Liver (tissue), 3 donors: ENCODE data around the gene TRO.

Experiments
- EGR1 ChIP-seq, 2 donors: IDR thresholded peaks; 2 replicates each; pipeline ENCODE4 v1.6.1; 2016 to 2018; ENCODE audit warnings: antibody characterized with exemption in 2 of 2, low read depth in 2 of 2
- HNF4G ChIP-seq: IDR thresholded peaks from 2 replicates; pipeline ENCODE4 v1.6.1; 2016; ENCODE audit warnings: antibody characterized with exemption
- REST ChIP-seq: IDR thresholded peaks from 2 replicates; pipeline ENCODE4 v1.6.1; 2016; ENCODE audit warnings: antibody characterized with exemption, mild to moderate bottlenecking
- SP1 ChIP-seq: IDR thresholded peaks from 2 replicates; pipeline ENCODE4 v1.6.1; 2018; ENCODE audit warnings: antibody characterized with exemption, mild to moderate bottlenecking
- TAF1 ChIP-seq: conservative IDR thresholded peaks from 2 replicates; pipeline ENCODE4 v1.6.1; 2016; ENCODE audit warnings: antibody characterized with exemption, mild to moderate bottlenecking
- TF ChIP-seq, protein P1 (sequence below): fragments of 150-350 bp; IDR thresholded peaks from 2 replicates; pipeline ENCODE4 v1.5.1; 2017; ENCODE audit warnings: improper control_type of control experiment, low read depth, low read length; ENCODE audit not compliant: missing input control
- donor health status: healthy.
- donor health status: healthy.

GRCh38 chrX:54937416-54937815 is 16.8 kb downstream of the TRO start:
- TF ChIP-seq, protein P1, sequence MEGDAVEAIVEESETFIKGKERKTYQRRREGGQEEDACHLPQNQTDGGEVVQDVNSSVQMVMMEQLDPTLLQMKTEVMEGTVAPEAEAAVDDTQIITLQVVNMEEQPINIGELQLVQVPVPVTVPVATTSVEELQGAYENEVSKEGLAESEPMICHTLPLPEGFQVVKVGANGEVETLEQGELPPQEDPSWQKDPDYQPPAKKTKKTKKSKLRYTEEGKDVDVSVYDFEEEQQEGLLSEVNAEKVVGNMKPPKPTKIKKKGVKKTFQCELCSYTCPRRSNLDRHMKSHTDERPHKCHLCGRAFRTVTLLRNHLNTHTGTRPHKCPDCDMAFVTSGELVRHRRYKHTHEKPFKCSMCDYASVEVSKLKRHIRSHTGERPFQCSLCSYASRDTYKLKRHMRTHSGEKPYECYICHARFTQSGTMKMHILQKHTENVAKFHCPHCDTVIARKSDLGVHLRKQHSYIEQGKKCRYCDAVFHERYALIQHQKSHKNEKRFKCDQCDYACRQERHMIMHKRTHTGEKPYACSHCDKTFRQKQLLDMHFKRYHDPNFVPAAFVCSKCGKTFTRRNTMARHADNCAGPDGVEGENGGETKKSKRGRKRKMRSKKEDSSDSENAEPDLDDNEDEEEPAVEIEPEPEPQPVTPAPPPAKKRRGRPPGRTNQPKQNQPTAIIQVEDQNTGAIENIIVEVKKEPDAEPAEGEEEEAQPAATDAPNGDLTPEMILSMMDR = no peak
- TF ChIP-seq TAF1 (no peak), HNF4G (no peak), REST (no peak), SP1 (no peak), EGR1 (IDR thresholded peaks at IDR 0.05; ENCODE audit: low read depth in 2 of 2) (no peak)
